Loucy (cell line): ENCODE measurements around the gene NOTCH1.

Experiments
- H2AFZ ChIP-seq: fragments of 200-600 bp; sonication (generic); 2 replicates; pipeline ENCODE4 v1.6.0; 2016; ENCODE audit warnings: antibody characterized with exemption, mild to moderate bottlenecking, low read length, moderate library complexity
- H3F3A ChIP-seq: fragments of 200-600 bp; 2 replicates; pipeline ENCODE4 v1.6.0; 2016; ENCODE audit warnings: antibody characterized with exemption, low read depth, mild to moderate bottlenecking
- H3K27me3 ChIP-seq: fragments of 200-600 bp; sonication (generic); 2 replicates; pipeline ENCODE4 v1.6.1; 2014; ENCODE audit warnings: low read length, mild to moderate bottlenecking; ENCODE audit not compliant: insufficient read depth, poor library complexity, severe bottlenecking
- H3K36me3 ChIP-seq: fragments of 200-600 bp; sonication (generic); 2 replicates; pipeline ENCODE4 v1.6.1; 2016; ENCODE audit warnings: low read length; ENCODE audit not compliant: insufficient read depth
- H3K4me1 ChIP-seq: fragments of 200-600 bp; sonication (generic); 2 replicates; pipeline ENCODE4 v1.5.1; 2014; ENCODE audit warnings: low read length, mild to moderate bottlenecking; ENCODE audit not compliant: insufficient read depth, poor library complexity, severe bottlenecking
- H3K4me2 ChIP-seq: fragments of 200-600 bp; sonication (generic); 2 replicates; pipeline ENCODE4 v1.6.0; 2014; ENCODE audit warnings: antibody characterized with exemption, low read length, low read depth, mild to moderate bottlenecking; ENCODE audit not compliant: poor library complexity, severe bottlenecking
- H3K4me3 ChIP-seq: fragments of 200-600 bp; sonication (generic); 2 replicates; pipeline ENCODE4 v1.5.1; 2014; ENCODE audit warnings: low read length, mild to moderate bottlenecking, mixed read lengths; ENCODE audit not compliant: poor library complexity, severe bottlenecking
- H3K79me2 ChIP-seq: fragments of 200-600 bp; sonication (generic); 2 replicates; pipeline ENCODE4 v1.6.1; 2014; ENCODE audit warnings: low read length; ENCODE audit not compliant: insufficient read depth
- H3K9ac ChIP-seq: fragments of 200-600 bp; sonication (generic); 2 replicates; pipeline ENCODE4 v1.6.0; 2014; ENCODE audit warnings: mild to moderate bottlenecking, low read depth, low read length, moderate library complexity; ENCODE audit not compliant: poor library complexity, severe bottlenecking
- H3K9me2 ChIP-seq: fragments of 200-600 bp; sonication (generic); replicated peaks from 2 replicates; pipeline ENCODE4 v1.6.1; 2016; ENCODE audit warnings: low read depth, low read length, mixed read lengths
- H3K9me3 ChIP-seq: fragments of 200-600 bp; sonication (generic); 2 replicates; pipeline ENCODE4 v1.6.1; 2014; ENCODE audit warnings: mild to moderate bottlenecking, antibody characterized with exemption, low read length, low read depth; ENCODE audit not compliant: insufficient read depth
- H4K20me1 ChIP-seq: fragments of 200-600 bp; sonication (generic); 2 replicates; pipeline ENCODE4 v1.6.0; 2014; ENCODE audit warnings: antibody characterized with exemption, low read length, mild to moderate bottlenecking; ENCODE audit not compliant: insufficient read depth, poor library complexity, severe bottlenecking
- EZH2phosphoT487 ChIP-seq: fragments of 200-600 bp; IDR thresholded peaks from 2 replicates; pipeline ENCODE4 v1.6.1; 2018; ENCODE audit warnings: antibody characterized with exemption, mild to moderate bottlenecking, moderate library complexity, borderline replicate concordance
- TF ChIP-seq, protein P1 (sequence below): fragments of 200-600 bp; sonication (generic); conservative IDR thresholded peaks from 2 replicates; pipeline ENCODE4 v1.5.1; 2014; ENCODE audit warnings: mild to moderate bottlenecking, antibody characterized with exemption, low read length

The NOTCH1 gene

DNA sequence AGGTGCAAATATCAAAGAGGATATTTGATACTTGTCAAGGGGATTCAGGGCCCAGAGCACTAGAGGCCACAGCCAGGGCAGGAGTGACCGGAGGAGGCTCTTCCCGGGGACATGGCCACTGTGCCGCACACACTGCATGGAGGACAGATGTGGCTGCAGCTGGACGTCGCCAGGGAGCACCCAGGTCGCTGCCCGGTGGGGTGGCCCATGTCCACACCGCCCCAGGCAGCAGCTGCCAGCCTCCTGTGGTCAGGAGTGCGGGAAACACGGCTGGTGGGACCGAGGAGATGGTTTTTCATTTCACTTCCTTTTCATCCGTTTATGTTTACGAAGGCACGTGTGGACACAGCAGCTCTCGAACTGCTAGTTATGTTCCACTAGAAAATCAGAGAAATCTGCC is 78.1 kb downstream of the NOTCH1 start:
- Histone ChIP-seq H3K4me3 (no peak overlapping the region), H4K20me1 (no peaks in the 10 kb centered on the region), H3K9ac (no peak overlapping the region), H3K9me2 (no peaks in the 10 kb centered on the region), H3F3A (no peaks in the 10 kb centered on the region), H3K9me3 (no peaks in the 10 kb centered on the region), H3K36me3 (peaks cover 84% of the 10 kb centered on the region), H3K79me2 (peaks cover 12% of the 10 kb centered on the region), H3K27me3 (no peaks in the 10 kb centered on the region), H3K4me2 (no peak overlapping the region), H2AFZ (no peak overlapping the region), H3K4me1 (no peaks in the 10 kb centered on the region)
- TF ChIP-seq, protein P1, sequence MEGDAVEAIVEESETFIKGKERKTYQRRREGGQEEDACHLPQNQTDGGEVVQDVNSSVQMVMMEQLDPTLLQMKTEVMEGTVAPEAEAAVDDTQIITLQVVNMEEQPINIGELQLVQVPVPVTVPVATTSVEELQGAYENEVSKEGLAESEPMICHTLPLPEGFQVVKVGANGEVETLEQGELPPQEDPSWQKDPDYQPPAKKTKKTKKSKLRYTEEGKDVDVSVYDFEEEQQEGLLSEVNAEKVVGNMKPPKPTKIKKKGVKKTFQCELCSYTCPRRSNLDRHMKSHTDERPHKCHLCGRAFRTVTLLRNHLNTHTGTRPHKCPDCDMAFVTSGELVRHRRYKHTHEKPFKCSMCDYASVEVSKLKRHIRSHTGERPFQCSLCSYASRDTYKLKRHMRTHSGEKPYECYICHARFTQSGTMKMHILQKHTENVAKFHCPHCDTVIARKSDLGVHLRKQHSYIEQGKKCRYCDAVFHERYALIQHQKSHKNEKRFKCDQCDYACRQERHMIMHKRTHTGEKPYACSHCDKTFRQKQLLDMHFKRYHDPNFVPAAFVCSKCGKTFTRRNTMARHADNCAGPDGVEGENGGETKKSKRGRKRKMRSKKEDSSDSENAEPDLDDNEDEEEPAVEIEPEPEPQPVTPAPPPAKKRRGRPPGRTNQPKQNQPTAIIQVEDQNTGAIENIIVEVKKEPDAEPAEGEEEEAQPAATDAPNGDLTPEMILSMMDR: no peak
- no peak for TF ChIP-seq EZH2phosphoT487

DNA sequence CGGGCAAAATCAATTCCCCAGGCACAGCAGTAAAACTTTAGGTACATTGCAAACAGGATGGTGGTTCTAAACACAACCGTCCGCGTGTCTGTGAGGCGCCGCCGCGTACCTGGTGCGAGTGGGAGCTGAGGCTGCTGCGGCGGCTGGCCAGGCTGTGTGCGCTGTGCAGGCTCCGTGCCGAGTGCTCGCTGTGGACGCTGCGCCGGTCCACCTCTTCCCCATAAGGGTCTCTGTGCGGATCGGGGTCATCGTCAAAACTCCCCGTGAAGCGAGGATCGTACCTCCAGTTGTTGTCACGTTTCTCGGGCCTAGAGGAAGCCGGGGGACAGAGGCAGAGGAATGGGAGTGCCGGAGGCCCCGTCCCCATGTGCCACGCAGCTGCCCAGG is 79.7 kb downstream of the NOTCH1 start:
- H3K9me2 ChIP-seq: no peaks in the 10 kb centered on the region
- H2AFZ ChIP-seq: no peak overlapping the region
- H3K4me1 ChIP-seq: no peaks in the 10 kb centered on the region
- no peaks in the 10 kb centered on the region for H3F3A ChIP-seq
- H3K27me3 ChIP-seq: no peaks in the 10 kb centered on the region
- H4K20me1 ChIP-seq: no peaks in the 10 kb centered on the region
- H3K4me2 ChIP-seq: no peak overlapping the region
- peaks cover 88% of the 10 kb centered on the region for H3K36me3 ChIP-seq
- no peaks in the 10 kb centered on the region; the same call in 1 of the 2 replicates for H3K79me2 ChIP-seq
- no peaks in the 10 kb centered on the region for H3K9me3 ChIP-seq
- H3K9ac ChIP-seq: no peak overlapping the region
- no peak overlapping the region for H3K4me3 ChIP-seq
- TF ChIP-seq, protein P1: no peak
- TF ChIP-seq EZH2phosphoT487: no peak

GRCh38 chr9:136465500-136466154 is 80.2 kb downstream of the NOTCH1 start:
- no peak overlapping the region for H3K4me3 ChIP-seq
- no peaks in the 10 kb centered on the region for H3K4me1 ChIP-seq
- no peak overlapping the region for H3K4me2 ChIP-seq
- no peak overlapping the region for H3K9ac ChIP-seq
- H3K9me3 ChIP-seq: no peaks in the 10 kb centered on the region
- H3F3A ChIP-seq: no peaks in the 10 kb centered on the region
- H3K79me2 ChIP-seq: no peaks in the 10 kb centered on the region; the same call in 1 of the 2 replicates
- H4K20me1 ChIP-seq: no peaks in the 10 kb centered on the region
- no peak for TF ChIP-seq EZH2phosphoT487
- TF ChIP-seq, protein P1: no peak
- no peaks in the 10 kb centered on the region for H3K27me3 ChIP-seq
- H3K36me3 ChIP-seq: peaks cover 88% of the 10 kb centered on the region
- H2AFZ ChIP-seq: no peak overlapping the region
- no peaks in the 10 kb centered on the region for H3K9me2 ChIP-seq
